Stimulated activated CD4-positive, alpha-beta T cell treated with anti-CD3 and anti-CD28 coated beads, Interleukin-2, amount 100 ng/mL, for 48 hours (primary cell): ENCODE data around the gene C2orf81.
"Not testable (repeated sequence)": the region's sequence is repeated elsewhere in the genome, so short reads cannot be mapped to it uniquely, and the experiment has no call there.

Experiments used
- DNase-seq, 2 donors: peaks; one replicate each; pipeline ENCODE4 v3.0.0-alpha.2; 2020

The C2orf81 gene

DNA sequence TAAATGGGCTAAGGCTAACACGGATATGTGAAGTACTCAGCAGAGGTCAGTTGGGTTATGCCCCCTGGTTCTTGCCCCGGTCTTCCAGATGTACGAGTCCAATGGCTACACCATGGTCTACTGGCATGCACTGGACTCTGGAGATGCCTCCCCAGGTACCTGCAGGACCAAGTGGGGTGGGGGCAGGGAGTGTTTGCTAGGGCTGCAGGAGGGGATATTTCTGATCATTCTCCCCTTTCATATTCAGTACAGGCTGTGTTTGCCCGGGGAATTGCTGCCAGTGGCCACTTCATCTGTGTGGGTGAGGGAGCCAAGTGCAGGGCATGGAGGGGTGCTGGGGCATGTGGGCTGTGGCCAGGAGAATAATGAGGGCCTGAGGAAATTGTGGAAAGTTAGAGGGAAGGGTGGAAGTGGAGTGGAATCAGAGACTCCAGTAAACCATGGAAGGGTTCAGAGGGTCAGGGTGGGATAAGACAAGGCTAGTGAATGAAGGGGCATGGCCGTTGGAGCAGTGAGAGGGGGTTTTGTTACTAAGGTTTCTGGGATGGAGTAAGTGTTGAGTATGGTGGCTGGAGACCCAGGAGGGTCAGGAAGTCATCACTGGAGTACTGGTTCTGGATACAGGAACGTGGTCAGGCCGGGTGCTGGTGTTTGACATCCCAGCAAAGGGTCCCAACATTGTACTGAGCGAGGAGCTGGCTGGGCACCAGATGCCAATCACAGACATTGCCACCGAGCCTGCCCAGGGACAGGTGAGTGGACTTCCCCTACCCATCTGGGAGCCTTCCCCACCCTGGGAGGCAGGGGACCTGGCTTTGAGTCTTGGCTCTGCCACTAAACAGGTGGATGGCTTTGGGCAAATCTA is 2.0 kb upstream of the C2orf81 start:
- no peak for DNase-seq

DNA sequence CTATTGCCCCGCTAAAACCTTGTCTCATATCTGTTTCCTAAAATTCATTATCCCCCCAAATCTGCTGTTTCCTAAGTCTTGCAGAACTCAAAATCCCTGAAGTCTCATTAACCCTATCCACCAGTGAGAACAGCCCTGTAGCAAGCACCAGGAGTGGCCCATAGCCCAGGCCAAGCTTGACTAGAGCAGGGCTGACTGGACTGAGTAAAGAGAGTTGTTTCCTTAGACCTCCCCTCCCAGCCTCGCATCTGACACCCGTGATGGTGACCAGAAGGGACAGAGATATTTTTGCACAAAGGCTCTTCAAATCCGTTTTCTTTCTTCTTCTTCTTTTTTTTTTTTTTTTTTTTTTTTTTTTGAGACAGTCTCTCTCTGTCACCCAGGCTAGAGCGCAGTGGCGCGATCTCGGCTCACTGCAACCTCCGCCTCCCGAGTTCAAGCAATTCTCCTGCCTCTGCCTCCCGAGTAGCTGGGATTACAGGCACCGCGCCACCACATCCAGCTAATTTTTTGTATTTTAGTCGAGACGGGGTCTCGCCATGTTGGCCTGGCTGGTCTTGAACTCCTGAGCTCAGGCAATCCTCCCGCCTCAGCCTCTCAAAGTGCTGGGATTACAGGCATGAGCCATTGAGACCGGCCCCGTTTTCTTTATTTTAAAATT is 846 bp downstream of the C2orf81 start:
- not testable (repeated sequence) for DNase-seq

DNA sequence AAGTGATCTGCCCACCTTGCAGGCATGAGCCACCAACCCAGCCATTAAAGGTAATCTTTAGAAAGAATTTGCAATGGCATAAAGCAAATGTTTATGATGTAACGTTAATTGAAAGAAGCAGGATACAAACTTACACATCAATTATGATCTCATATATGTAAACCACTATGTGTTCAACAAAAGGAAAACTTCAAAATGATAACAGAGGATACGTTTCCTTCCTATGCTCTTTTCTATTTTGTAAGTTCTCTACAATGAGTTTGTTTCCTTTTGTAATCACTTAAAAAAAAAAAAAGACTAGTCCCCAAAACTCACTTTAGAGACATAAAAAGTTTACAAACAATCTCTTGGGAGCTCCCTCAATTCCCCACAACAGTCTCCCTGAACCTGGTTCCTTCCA is 1.4 kb downstream of the C2orf81 start:
- no peak for DNase-seq

DNA sequence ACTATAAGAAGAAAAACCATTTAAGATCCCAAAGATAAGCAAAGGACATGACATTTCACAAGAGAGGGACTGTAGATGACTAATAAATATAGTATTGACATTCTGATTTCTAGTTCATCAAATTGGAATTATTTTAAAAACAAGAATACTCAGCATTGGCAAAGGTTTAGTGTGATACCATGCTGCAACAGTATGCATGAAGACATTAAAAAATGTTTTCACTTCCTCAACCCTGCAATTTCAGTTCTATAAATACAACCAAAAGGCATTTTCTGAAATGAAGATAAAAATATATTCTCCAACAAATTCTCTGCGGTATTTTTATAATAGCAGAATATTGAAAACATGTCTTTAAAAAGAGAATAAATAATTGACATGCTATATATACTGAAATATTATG is 2.1 kb downstream of the C2orf81 start:
- DNase-seq: no peak

DNA sequence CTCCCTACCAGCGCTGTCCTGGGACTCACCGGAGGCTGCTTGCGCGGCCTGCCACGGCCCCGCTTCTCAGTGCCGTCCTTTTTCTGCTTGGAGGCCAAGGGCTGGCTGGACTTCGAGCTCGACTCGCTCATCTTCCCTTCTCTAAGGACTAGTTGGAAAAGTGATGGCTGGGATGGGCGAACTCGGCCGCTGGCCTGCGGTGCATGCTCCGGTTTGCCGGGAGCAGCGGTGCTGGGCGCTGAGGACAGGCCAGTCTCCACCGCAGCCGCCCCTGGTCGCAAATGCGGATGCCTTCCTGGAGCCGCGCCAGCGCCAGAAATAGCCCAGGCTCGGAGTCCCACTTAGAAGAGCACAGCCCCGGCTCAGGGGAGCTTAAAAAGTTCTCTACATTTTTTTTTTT is 3.1 kb downstream of the C2orf81 start:
- DNase-seq: no peak

DNA sequence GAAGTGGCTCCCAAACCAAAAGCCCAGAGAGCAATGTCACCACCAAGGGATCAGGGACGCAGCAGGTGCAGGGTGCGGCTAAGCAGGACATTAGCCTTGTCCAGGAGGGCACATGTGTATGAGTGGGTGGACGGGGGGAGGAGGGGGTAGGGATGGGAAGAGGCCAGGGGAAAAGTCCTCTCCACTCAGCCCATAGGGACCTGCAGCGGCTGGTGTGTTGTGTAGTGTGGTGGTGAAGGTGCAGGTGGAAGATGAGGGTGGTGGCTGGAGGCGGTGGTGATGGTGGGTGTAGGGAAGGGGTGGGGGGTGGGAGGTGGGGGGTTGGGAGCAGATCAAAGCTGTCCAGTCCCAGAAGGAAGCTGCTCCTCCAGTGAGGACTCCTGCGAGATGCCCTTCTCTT is 3.7 kb downstream of the C2orf81 start:
- DNase-seq: no peak

DNA sequence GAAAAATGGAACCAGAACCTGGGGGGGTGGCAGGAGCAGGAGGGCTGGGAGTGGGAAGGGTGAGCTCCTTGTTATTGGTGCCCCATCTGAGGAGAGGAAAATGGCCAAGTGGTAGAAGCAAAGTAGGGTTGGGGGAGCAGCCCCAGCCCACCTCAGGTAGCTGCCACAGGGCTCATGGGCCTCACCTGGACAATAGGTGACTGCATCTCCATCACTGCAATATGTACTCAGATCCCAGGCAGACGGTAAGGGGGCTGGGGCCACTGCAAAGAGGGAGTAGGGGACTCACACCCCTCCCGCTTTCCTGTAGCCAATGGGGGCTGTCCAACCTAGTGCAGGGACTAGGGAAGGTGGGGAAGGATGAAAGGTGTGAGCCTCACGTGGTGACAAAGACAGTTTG is 4.2 kb downstream of the C2orf81 start:
- DNase-seq: no peak

DNA sequence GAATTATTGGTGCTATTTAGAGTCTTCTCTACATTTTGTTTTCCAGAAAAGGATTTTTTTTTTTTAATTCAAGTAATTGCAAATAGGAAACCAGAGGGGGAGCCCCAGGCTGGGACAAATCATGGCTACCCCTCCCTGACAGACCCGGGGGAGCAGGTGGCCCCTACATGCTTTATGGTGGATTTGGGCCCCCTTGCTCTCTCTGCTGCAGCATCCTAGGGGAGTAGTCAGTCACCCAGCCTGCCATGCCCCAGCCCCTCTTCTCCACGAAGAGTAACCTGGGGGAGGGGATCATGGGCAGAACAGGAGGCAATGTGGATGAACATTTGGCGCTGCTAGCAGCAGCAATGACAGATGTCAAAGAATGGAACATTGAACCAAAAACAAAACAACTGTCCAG is 4.6 kb downstream of the C2orf81 start:
- no peak for DNase-seq

DNA sequence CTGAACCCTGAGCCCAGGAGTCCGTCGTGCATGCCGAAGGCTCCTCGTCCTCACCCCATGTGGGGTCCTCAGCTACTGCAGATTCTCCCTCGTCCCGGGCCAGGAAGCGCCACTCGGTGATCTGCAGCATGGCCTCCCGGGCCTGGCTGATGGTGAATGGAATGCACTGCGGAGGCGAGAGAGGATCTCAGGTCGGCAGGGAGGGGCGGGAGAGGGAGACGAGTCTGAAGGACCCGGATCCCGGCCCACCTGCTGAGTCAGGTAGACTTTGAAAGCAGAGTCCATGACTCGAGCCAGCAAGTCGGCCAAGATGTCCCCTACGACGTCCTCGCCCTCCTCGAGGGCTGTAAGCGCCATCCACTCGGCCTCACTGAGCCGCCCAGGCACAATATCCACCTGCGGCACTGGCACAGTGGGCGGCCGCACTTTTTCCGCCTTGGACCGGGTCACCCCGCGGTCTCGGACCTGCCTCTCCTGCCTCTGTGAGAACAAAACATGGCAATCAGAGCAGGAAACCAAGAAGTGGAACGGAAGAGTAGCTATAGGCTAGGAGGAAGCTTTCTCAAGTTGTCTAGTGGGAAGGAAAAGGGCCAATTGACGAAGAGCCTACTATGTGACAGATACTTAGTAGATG is 5.5 kb downstream of the C2orf81 start:
- no peak for DNase-seq

DNA sequence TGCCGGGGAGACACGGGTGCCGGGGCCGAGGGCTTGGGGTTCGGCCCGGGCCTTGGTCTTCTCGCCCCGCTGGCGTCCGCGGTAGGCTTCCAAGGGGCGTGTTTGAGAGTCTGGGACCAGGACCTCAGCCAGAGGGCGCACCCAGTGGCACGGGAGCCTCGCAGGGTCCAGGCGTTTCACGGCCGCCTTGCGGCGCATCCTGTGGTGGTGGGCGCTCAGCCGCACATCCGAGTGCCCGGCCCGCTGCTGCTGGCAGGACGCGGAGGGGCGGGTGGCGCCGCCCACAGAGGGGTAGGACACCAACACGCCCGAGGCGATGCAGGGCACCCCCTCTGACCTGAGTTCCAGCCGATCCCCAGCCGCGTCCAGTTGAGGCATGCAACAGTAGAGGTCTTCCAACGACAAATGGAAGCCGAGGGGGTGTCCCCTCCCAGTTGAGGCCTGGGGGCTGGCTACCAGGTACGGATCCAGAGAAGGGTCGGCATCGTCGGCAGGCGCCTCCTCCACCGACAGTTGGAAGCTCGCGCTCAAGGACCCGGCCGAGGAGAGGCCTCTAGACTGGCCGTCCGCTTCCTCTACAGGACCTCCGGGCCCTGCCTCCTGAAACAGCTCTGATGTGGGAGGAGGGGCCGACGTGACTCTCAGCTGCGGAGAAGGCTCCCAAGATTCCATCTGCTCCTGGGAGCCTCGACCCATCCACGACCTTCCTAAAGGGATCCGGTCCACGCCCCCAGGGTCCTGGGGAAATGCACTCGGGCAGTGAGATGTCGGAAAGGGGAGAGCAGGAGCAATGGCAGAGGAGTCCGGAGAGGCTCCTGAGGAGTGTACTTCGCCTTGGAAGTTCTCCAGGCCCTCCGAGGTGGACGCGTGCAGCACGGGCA is 6.3 kb downstream of the C2orf81 start:
- peak in 1 of 2 donors; percentile 21 for DNase-seq

DNA sequence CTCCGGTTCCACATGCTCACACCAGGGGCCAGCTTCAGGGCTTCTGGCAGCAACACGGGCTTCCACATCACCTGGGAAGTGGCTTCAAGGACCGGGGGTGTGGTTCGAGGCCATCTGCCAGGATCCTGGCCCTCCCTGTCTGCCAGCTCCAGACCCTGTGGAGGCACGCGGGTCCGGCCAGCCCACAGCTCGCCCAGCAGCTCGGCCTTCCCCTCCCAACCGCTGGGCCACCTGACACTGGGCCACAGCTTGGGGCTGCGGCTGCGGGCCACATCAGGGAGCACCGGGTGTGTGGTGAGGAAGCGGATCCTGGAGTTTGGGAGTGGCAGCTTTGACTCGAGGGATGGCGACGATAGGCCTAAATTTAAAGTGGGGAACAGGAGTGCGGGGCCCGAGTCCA is 7.0 kb downstream of the C2orf81 start:
- DNase-seq: no peak

DNA sequence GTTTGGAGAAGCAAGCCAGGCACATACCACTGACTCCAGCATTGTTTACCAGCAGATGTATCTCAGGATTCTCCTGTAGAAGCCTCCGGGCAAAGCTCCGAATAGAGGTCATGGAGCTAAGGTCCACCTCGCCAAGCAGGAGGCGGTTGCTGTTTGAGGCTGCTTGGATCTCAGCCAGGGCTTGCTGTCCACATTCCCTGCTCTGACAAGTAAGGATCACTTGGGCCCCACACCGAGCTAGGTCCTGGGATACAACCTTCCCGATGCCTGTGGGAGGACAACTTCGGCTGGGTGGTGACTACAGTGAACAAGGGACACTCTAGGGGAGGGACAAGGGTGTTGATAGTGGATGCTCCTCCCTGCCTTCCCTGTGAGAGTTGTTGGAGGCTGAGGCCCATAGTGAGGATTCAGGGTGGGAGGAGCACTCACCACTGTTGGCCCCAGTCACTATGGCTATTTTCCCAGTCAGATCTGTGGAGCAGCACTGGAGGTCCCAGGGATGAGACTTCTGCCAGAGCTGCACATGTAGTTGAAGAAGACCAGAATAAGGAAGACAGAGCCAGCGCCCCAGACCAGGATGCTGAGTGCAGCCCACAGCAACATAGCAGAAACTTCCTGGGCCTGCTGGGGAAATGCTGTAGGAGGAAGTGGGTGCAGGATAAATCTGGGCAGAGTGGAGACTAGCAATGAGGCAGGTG is 8.3 kb downstream of the C2orf81 start:
- DNase-seq: no peak

DNA sequence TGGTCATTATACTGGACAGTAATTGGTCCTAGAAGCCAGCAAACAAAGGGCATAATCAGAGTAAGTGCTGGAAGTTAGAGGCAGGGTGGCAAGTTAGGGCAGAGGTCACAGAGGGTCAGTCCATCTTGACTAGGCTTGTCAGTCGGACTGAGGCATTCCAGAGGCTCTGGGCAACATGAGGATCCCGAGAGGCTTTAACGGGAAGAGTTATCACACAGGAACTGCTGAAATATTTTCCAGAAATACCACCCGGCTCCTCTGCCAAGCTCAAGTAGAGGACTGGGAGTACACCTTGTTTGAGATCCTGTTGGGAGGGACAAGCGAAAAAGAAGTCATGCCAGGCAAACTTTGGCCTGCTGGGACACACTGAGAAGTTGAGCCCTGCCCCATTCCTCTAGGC is 13.7 kb downstream of the C2orf81 start:
- DNase-seq: no peak

DNA sequence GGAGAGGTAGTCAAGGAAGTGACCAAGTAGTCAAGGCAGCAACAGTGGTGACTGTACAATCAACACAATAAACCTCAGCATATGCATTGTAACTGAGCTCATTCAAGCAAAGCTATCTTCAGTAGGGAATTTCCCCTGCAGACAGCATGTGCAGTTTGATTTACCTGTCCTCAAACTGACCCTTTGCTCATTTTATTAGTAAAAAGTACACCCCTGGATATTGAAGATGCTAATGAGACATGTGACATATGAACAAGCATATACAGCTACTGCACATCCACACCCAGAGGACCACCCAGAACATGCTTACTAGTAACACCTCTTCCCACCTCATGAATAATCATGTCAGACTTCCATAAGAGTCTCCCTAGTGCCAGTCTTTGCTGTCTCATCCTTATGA is 15.4 kb downstream of the C2orf81 start:
- DNase-seq: no peak

DNA sequence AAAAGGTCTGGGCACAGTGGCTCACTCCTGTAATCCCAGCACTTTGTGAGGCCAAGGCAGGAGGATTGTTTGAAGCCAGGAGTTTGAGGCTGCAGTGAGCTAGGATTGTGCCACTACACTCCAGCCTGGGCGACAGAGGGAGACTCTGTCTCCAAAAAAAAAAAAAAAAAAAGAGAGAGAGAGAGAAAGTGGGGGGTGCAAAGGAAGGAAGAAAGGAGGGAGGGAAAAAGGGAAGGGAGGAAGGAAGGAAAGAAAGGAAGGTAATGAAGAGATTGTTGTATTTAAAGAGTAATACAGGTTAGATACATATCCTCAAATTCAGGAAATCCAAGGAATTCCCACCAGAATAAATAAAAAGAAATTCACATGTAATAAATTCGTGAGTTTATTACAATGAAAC is 19.5 kb downstream of the C2orf81 start:
- DNase-seq: no peak

DNA sequence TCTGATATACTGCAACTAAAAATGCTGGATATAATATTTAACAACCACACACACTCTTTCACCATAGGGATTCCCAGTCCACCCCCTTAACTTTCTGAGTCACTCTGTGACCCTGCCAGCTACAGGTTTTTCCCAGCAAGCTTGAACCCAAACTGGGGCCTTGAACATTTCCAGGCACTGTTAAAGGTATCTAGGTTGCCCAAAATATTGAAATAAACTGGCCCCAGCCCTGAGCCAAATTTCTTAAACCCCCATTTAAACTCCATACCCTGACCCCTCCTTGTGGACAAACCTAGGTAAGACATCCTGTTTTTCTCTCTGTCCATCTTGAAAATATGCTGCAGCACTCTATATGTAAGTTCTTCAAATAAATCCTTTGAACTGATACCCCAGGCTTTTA is 21.6 kb downstream of the C2orf81 start:
- DNase-seq: no peak

DNA sequence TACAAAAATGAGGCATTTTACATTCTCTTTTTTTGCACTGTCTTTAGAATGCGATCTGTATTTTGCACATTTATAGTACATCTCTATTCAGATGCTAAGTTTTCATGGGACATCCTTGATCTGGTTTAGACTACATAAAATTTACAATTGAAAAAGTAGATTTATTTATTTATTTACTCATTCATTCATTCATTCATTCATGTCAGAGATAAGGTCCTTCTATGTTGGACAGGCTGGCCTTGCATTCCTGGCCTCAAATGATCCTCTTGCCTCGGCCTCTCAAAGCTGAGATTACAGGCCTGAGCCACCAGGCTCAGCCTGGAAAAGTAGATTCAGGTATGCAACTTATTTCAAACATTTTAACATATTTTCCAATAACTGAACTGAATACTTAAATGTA is 25.3 kb downstream of the C2orf81 start:
- DNase-seq: no peak

DNA sequence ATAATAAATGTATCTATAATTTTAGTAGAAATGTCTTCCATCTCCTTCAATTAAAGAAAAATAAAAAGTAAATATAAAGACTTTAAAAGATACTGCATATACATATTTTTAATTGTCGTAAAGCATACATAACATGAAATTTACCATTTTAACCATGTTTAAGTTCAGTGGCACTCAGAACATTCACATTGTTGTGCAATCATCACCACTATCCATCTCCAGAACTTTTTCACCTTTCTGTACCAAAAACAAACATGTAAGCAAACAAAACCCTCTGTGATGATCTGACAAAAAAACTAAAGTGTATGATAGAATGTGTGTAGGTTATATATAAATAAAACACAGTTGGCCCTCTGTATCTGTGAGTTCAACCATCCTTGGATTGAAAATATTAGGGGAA is 27.9 kb downstream of the C2orf81 start:
- no peak for DNase-seq

DNA sequence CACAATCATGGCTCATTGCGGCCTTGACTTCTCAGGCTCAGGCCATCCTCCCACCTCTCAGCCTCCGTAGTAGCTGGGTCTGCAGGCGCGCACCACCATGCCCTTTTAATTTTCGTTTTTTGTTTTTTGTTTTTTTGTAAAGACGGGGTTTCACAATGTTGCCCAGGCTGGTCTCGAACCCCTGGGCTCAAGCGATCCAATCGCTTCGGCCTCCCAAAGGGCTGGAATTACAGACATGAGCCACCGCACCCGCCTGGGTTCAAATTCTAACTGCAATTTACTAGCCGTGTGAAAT is 29.0 kb downstream of the C2orf81 start:
- no peak for DNase-seq

DNA sequence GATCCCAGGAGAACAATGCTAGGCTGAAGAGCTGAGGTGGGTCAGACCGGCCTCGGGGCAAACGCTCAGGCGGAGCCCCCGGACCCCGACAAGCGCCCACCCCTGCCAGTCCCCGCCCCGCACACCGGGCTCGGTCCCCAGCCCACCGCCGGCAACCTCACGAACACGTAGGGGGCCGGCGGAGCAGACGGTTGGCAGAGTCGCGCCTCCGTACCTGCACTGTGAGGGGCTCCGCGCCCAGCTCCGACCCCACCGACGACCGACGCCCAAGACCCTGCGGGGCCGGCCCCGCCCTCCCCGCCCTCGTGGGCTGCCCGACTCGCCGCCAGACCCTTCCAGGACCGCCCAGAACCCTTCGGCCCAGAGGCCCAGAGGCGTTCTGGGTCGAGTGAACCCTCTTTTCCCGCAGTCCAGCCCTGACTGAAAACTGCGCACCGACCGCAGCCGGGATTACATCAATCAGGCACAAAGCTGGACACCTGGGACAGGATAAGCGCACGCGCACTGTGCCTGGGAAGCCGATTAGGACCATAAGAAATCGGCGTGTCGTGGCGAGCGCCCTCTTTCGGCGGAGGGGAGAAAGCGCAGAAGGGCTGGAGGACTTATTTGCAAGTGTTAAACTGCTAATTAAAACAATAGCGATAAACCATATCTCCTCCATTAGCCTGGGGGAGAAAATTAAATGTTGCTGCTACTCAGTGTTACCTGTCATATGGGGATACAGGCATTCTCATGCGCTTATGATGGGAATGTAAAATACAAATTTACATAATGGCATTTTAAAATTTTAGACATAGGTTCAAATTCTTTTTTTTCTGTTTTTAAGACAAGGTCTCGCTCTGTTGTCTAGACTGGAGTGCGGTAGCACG is 29.6 kb downstream of the C2orf81 start:
- DNase-seq: peak; percentile 98 to 99

DNA sequence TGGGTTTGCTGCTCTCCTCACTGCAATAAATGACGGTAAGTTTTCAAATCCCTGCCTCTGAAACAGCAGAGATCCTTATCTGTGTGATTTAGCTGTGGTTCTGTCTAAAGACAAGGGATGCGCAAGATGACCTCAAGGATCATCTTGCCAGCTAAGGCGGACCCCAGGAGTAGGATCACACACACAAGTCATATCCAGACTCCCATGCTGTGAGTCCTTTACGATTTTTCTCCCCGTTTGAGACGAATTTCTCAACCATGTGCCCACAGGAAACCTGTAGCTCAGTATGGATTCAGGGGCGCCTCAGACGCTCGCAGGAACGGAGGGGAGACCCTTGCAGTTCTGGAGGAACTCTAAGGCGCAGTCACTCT is 30.2 kb downstream of the C2orf81 start:
- no peak for DNase-seq

DNA sequence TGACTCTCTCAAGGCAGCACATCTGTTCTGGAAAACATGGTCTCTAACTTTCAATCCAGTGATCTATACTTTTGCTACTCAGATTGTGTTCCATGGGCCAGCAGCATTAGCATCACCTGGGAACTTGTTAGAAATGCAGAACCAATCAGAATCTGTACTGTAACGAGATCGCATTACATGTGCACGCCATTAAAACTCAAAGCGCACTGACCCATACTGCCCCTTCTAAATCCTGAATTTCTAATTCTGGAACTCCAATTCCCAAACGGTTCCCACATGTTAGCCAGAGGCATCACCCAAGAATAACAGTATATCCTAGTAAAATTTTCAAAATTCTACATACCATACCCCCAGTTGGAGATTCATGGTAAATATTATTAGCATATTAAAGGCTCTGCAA is 30.8 kb downstream of the C2orf81 start:
- no peak for DNase-seq
